HG02571 (cell line): Measurements from ENCODE around the gene SLC8A1.

Experiments
- ATAC-seq: cut with Tn5 transposase; IDR thresholded peaks from one replicate; pipeline ENCODE4 v1.9.1; 2021; ENCODE audit warnings: mild to moderate bottlenecking, moderate library complexity; ENCODE audit not compliant: unreplicated experiment

Gene SLC8A1

GRCh38 chr2:40123746-40124145, 328.1 kb downstream of the SLC8A1 start:
- no peak for ATAC-seq

GRCh38 chr2:40123326-40123725, 328.6 kb downstream of the SLC8A1 start:
- no peak for ATAC-seq

- ATAC-seq: no peak
Observed at GRCh38 chr2:40120957-40121356, 330.9 kb downstream of the SLC8A1 start.

GRCh38 chr2:40120026-40120425, 331.9 kb downstream of the SLC8A1 start:
- no peak for ATAC-seq

- ATAC-seq: no peak
Observed at GRCh38 chr2:40118622-40119021, 333.3 kb downstream of the SLC8A1 start.

- no peak for ATAC-seq
Observed at GRCh38 chr2:40115894-40116293, 336.0 kb downstream of the SLC8A1 start.

GRCh38 chr2:40115348-40115747, 336.5 kb downstream of the SLC8A1 start:
- ATAC-seq: no peak

GRCh38 chr2:40113997-40114396, 337.9 kb downstream of the SLC8A1 start:
- ATAC-seq: no peak

- no peak for ATAC-seq
Observed at GRCh38 chr2:40113272-40113968, 338.5 kb downstream of the SLC8A1 start.

GRCh38 chr2:40109381-40109780, 342.5 kb downstream of the SLC8A1 start:
- no peak for ATAC-seq

- no peak for ATAC-seq
Observed at GRCh38 chr2:40108851-40109250, 343.0 kb downstream of the SLC8A1 start.

- ATAC-seq: no peak
Observed at GRCh38 chr2:40106061-40106460, 345.8 kb downstream of the SLC8A1 start.

GRCh38 chr2:40105593-40105992, 346.3 kb downstream of the SLC8A1 start:
- ATAC-seq: no peak

- no peak for ATAC-seq
Observed at GRCh38 chr2:40103590-40103989, 348.3 kb downstream of the SLC8A1 start.

GRCh38 chr2:40103163-40103562, 348.7 kb downstream of the SLC8A1 start:
- no peak for ATAC-seq

- no peak for ATAC-seq
Observed at GRCh38 chr2:40102447-40102846, 349.4 kb downstream of the SLC8A1 start.

- no peak for ATAC-seq
Observed at GRCh38 chr2:40101131-40101575, 350.7 kb downstream of the SLC8A1 start.

GRCh38 chr2:40100676-40101075, 351.2 kb downstream of the SLC8A1 start:
- ATAC-seq: no peak

GRCh38 chr2:40098786-40099470, 353.0 kb downstream of the SLC8A1 start:
- ATAC-seq: no peak

- ATAC-seq: no peak
Observed at GRCh38 chr2:40097691-40098385, 354.1 kb downstream of the SLC8A1 start.

GRCh38 chr2:40096360-40096759, 355.5 kb downstream of the SLC8A1 start:
- no peak for ATAC-seq

- no peak for ATAC-seq
Observed at GRCh38 chr2:40095000-40095399, 356.9 kb downstream of the SLC8A1 start.
